Measurements from ENCODE around the gene PPM1D. TPM values are rescaled to one million over a fixed set of nuclear protein-coding genes. Genes with fewer than 3 reads are reported as not detected.
"Not testable (repeated sequence)": the region's sequence is repeated elsewhere in the genome, so short reads cannot be mapped to it uniquely, and the experiment has no call there.

The PPM1D gene
- total RNA-seq, 1 experiment from 2014 or later: 17.9 TPM

DNA sequence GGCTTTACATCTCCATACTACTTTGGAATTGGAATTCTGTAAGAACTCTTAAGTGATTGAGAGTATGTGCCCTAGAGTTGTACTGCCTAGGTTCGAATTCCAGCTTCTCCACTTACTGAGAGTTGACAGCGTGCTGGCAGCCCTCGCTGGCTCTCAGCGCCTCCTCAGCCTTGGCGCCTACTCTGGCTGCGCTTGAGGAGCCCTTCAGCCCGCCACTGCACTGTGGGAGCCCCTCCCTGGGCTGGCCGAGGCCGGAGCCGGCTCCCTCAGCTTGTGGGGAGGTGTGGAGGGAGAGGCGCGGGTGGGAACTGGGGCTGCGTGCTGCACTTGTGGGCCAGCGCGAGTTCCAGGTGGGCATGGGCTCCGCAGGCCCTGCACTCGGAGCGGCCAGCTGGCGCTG lies 13.3 kb downstream of the PPM1D start:
- H3K4me1 ChIP-seq: no peaks in the 10 kb centered on the region
- BruUV-seq (replicated peaks): no TSS peak
- intact Hi-C loops (cut with micrococcal nuclease; ENCODE audit: unreplicated experiment): no loop called here

DNA sequence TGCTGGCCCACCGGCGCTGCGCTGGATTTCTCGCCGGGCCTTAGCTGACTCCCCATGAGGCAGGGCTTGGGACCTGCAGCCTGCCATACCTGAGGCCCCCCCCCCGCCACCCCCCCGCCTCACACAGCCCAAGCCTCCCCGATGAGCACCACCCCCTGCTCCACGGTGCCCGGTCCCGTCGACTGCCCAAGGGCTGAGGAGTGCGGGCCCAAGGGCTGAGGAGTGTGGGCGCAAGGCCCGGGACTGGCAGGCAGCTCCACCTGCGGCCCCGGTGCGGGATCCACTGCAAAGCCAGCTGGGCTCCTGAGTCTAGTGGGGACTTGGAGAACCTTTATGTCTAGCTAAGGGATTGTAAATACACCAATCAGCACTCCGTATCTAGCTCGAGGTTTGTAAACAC lies 13.8 kb downstream of the PPM1D start:
- DNase-seq; H3K36me3 ChIP-seq (ENCODE audit: control insufficient read depth, insufficient read depth, low read length); H3K27me3 ChIP-seq (replicated peaks; ENCODE audit: control insufficient read depth, insufficient read depth, low read length); H3K27ac Mint-ChIP-seq (ENCODE audit: unreplicated experiment); H3K4me1 Mint-ChIP-seq (ENCODE audit: low read depth, unreplicated experiment); H3K9me3 Mint-ChIP-seq (ENCODE audit: unreplicated experiment); H3K9me3 ChIP-seq; CTCF ChIA-PET; BruUV-seq (replicated peaks); H3K4me1 ChIP-seq; H3K4me3 Mint-ChIP-seq (ENCODE audit: unreplicated experiment); H3K27me3 Mint-ChIP-seq (ENCODE audit: insufficient read depth, unreplicated experiment); H3K4me3 ChIP-seq (ENCODE audit: low read depth, low read length); intact Hi-C loops (cut with micrococcal nuclease; ENCODE audit: unreplicated experiment): not testable (repeated sequence)
- peaks cover 14% of the 10 kb centered on the region for H3K36me3 Mint-ChIP-seq (ENCODE audit: insufficient read depth, unreplicated experiment)
- POLR2A ChIA-PET: interaction anchor here (1.4 kb wide), 1 partner anchor 14 kb away, joined by 3 read pairs; the partner anchor contains the start of gene PPM1D

More for the DNA sequence above, 13.3 kb downstream of the PPM1D start:
- Histone ChIP-seq H3K36me3 (ENCODE audit: control insufficient read depth, insufficient read depth, low read length) (no peaks in the 10 kb centered on the region), H3K9me3 (no peaks in the 10 kb centered on the region), H3K27me3 (replicated peaks; ENCODE audit: control insufficient read depth, insufficient read depth, low read length) (no peaks in the 10 kb centered on the region), H3K4me3 (ENCODE audit: low read depth, low read length) (no peak overlapping the region)
- Mint-ChIP-seq H3K27ac (ENCODE audit: unreplicated experiment) (no peak overlapping the region), H3K4me1 (ENCODE audit: low read depth, unreplicated experiment) (no peaks in the 10 kb centered on the region), H3K9me3 (ENCODE audit: unreplicated experiment) (no peaks in the 10 kb centered on the region), H3K27me3 (ENCODE audit: insufficient read depth, unreplicated experiment) (no peaks in the 10 kb centered on the region), H3K4me3 (ENCODE audit: unreplicated experiment) (no peak overlapping the region), H3K36me3 (ENCODE audit: insufficient read depth, unreplicated experiment) (peaks cover 14% of the 10 kb centered on the region)
- TF ChIP-seq, protein P1, sequence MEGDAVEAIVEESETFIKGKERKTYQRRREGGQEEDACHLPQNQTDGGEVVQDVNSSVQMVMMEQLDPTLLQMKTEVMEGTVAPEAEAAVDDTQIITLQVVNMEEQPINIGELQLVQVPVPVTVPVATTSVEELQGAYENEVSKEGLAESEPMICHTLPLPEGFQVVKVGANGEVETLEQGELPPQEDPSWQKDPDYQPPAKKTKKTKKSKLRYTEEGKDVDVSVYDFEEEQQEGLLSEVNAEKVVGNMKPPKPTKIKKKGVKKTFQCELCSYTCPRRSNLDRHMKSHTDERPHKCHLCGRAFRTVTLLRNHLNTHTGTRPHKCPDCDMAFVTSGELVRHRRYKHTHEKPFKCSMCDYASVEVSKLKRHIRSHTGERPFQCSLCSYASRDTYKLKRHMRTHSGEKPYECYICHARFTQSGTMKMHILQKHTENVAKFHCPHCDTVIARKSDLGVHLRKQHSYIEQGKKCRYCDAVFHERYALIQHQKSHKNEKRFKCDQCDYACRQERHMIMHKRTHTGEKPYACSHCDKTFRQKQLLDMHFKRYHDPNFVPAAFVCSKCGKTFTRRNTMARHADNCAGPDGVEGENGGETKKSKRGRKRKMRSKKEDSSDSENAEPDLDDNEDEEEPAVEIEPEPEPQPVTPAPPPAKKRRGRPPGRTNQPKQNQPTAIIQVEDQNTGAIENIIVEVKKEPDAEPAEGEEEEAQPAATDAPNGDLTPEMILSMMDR (IDR thresholded peaks at IDR 0.05; ENCODE audit: insufficient read depth in 1 of 2, low read depth in 1 of 2, low read length in 1 of 2, severe bottlenecking in 1 of 2, unreplicated experiment in 1 of 2): no peak
- ChIA-PET POLR2A (interaction anchor here (1.4 kb wide), 1 partner anchor 14 kb away, joined by 3 read pairs; the partner anchor contains the start of gene PPM1D), CTCF (no interaction called here)
- DNase-seq: no peak

DNA sequence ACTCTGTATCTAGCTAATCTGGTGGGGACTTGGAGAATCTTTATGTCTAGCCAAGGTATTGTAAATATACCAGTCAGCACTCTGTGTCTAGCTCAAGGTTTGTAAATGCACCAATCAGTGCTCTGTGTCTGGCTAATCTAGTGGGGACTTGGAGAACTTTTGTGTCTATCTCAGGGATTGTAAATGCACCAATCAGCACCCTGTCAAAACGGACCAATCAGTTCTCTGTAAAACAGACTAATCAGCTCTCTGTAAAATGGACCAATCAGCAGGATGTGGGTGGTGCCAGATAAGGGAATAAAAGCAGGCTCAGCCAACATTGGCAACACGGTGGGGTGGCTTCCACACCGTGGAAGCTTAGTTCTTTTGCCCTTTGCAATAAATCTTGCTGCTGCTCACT lies 14.3 kb downstream of the PPM1D start:
- DNase-seq; H3K4me1 ChIP-seq; H3K4me1 Mint-ChIP-seq (ENCODE audit: low read depth, unreplicated experiment); H3K9me3 Mint-ChIP-seq (ENCODE audit: unreplicated experiment); H3K4me3 ChIP-seq (ENCODE audit: low read depth, low read length); H3K9me3 ChIP-seq; intact Hi-C loops (cut with micrococcal nuclease; ENCODE audit: unreplicated experiment); H3K4me3 Mint-ChIP-seq (ENCODE audit: unreplicated experiment); BruUV-seq (replicated peaks); H3K27me3 ChIP-seq (replicated peaks; ENCODE audit: control insufficient read depth, insufficient read depth, low read length); H3K27me3 Mint-ChIP-seq (ENCODE audit: insufficient read depth, unreplicated experiment); H3K36me3 ChIP-seq (ENCODE audit: control insufficient read depth, insufficient read depth, low read length); H3K27ac Mint-ChIP-seq (ENCODE audit: unreplicated experiment); CTCF ChIA-PET: not testable (repeated sequence)
- H3K36me3 Mint-ChIP-seq (ENCODE audit: insufficient read depth, unreplicated experiment): peaks cover 14% of the 10 kb centered on the region
- POLR2A ChIA-PET: interaction anchor here (1.4 kb wide), 1 partner anchor 15 kb away, joined by 3 read pairs; the partner anchor contains the start of gene PPM1D

DNA sequence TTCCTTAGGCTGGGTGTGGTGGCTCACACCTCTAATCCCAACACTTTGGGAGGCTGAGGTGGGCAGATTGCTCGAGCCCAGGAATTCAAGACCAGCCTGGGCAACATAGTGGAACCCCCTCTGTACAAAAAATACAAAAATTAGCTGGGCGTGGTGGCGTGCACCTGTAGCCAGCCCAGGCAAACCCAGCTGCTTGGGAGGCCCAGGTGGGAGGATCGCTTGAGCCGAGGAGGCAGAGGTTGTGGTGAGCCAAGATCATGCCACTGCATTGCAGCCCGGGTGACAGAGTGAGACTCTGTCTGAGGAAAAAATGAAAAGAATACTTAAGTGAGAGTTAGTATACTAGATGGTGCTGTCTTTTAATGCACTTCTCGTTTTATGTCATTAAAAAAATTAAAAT lies 15.1 kb downstream of the PPM1D start:
- H3K9me3 Mint-ChIP-seq (ENCODE audit: unreplicated experiment): no peaks in the 10 kb centered on the region
- TF ChIP-seq, protein P1 (IDR thresholded peaks at IDR 0.05; ENCODE audit: insufficient read depth in 1 of 2, low read depth in 1 of 2, low read length in 1 of 2, severe bottlenecking in 1 of 2, unreplicated experiment in 1 of 2): no peak
- no peak overlapping the region for H3K27ac Mint-ChIP-seq (ENCODE audit: unreplicated experiment)
- Histone ChIP-seq H3K4me1 (no peaks in the 10 kb centered on the region), H3K36me3 (ENCODE audit: control insufficient read depth, insufficient read depth, low read length) (no peaks in the 10 kb centered on the region), H3K27me3 (replicated peaks; ENCODE audit: control insufficient read depth, insufficient read depth, low read length) (no peaks in the 10 kb centered on the region), H3K9me3 (no peaks in the 10 kb centered on the region), H3K4me3 (ENCODE audit: low read depth, low read length) (no peak overlapping the region)
- POLR2A ChIA-PET: no interaction called here
- no peaks in the 10 kb centered on the region for H3K4me1 Mint-ChIP-seq (ENCODE audit: low read depth, unreplicated experiment)
- CTCF ChIA-PET: interaction anchor here (0.6 kb wide), 1 partner anchor 23 kb away, joined by 3 read pairs; no protein-coding TSS in a partner anchor
- no peak for DNase-seq
- intact Hi-C loops (cut with micrococcal nuclease; ENCODE audit: unreplicated experiment): no loop called here
- no peaks in the 10 kb centered on the region for H3K27me3 Mint-ChIP-seq (ENCODE audit: insufficient read depth, unreplicated experiment)
- H3K4me3 Mint-ChIP-seq (ENCODE audit: unreplicated experiment): no peak overlapping the region
- peaks cover 14% of the 10 kb centered on the region for H3K36me3 Mint-ChIP-seq (ENCODE audit: insufficient read depth, unreplicated experiment)
- no TSS peak for BruUV-seq (replicated peaks)
